Omental fat pad (tissue), 4 donors: Measurements from ENCODE around the gene SOBP. TPM values are rescaled to one million over a fixed set of nuclear protein-coding genes. Genes with fewer than 3 reads are reported as not detected.

Source experiments
- ATAC-seq: fragments of 150-250 bp; one replicate; pipeline ENCODE4 v1.9.1; 2016; ENCODE audit warnings: mild to moderate bottlenecking, moderate library complexity; ENCODE audit not compliant: low FRiP score
- DNase-seq: peaks from one replicate; pipeline ENCODE4 v3.0.0-alpha.2; 2019; ENCODE audit warnings: low spot score
- total RNA-seq, 4 donors: library from RNA; depleted of rRNA; stranded (reverse); fragments of >200 nt; gene quantifications; one replicate each; pipeline ENCODE4 v1.1.0, GENCODE V29; 2016
- TF ChIP-seq, protein P1 (sequence below), 3 donors: fragments of 450-650 bp; IDR thresholded peaks; one replicate each; pipeline ENCODE4 v1.5.1; 2016 to 2017; ENCODE audit warnings: antibody characterized with exemption in 3 of 3, mild to moderate bottlenecking in 3 of 3, moderate library complexity in 2 of 3

The SOBP gene
- total RNA-seq, 4 donors from 2014 or later: 1.9 to 9.6 (median 4.0) TPM

DNA sequence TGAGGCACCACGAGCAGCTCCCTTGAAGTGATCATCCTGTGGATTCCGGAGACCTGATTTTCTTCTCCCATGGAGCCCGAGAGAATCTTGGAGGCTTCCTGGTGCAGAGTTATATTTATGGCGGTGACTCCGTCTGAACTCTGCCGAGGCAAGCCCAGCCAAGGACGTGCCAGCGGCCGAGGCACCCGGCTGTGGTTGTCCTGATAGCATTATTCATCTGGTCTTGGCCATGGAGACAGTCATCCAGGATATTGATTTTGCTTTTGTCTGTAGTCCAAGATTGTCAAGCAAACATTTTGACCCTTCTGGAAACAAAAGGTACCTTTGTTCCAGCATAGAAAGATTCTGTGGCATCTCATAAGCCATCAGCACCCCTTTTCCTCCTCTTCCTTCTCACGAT is 170.9 kb downstream of the SOBP start:
- ATAC-seq (no peak), DNase-seq (no peak)
- TF ChIP-seq, protein P1, sequence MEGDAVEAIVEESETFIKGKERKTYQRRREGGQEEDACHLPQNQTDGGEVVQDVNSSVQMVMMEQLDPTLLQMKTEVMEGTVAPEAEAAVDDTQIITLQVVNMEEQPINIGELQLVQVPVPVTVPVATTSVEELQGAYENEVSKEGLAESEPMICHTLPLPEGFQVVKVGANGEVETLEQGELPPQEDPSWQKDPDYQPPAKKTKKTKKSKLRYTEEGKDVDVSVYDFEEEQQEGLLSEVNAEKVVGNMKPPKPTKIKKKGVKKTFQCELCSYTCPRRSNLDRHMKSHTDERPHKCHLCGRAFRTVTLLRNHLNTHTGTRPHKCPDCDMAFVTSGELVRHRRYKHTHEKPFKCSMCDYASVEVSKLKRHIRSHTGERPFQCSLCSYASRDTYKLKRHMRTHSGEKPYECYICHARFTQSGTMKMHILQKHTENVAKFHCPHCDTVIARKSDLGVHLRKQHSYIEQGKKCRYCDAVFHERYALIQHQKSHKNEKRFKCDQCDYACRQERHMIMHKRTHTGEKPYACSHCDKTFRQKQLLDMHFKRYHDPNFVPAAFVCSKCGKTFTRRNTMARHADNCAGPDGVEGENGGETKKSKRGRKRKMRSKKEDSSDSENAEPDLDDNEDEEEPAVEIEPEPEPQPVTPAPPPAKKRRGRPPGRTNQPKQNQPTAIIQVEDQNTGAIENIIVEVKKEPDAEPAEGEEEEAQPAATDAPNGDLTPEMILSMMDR (IDR thresholded peaks at IDR 0.05): no peak

DNA sequence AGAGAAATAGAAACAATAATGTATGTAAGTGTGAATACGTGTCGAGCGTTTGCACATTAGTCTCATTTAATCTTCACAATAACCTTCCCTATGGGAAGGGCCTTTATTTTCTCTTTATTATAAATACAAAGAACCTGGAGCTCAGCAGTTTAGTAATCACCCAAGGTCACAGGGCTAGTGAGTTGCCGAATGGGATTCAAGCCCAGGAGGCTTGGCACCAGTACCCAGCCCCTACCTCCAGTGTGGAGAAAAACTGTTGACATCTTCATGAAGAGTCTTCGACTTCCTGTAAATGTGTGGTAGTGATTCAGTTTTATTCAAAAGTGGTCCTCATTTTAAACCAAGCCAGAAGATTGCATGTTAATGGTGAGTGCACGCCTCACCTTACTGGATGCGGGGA is 171.4 kb downstream of the SOBP start:
- DNase-seq (no peak), ATAC-seq (no peak)
- TF ChIP-seq, protein P1 (IDR thresholded peaks at IDR 0.05): no peak

DNA sequence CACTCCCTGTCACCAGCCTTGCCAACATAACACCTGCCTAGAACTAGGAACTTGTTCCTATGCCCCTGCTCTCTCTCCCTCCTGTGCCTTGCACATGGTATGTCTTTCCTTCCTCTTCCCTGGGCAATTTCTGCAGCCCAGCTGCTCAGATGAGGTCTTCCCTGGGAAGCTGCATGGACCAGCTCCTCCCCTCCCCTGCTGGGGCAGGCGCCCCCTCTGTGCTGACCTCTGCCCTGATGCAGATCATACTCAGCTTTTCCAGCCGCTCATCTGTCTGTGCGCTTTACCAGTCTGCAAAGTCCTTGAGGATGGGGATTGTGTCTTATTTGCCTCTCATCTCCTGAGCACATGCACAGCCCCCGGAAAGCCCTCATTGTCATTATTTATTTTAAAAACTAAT is 172.4 kb downstream of the SOBP start:
- ATAC-seq (no peak), DNase-seq (no peak)
- TF ChIP-seq, protein P1 (IDR thresholded peaks at IDR 0.05): no peak

DNA sequence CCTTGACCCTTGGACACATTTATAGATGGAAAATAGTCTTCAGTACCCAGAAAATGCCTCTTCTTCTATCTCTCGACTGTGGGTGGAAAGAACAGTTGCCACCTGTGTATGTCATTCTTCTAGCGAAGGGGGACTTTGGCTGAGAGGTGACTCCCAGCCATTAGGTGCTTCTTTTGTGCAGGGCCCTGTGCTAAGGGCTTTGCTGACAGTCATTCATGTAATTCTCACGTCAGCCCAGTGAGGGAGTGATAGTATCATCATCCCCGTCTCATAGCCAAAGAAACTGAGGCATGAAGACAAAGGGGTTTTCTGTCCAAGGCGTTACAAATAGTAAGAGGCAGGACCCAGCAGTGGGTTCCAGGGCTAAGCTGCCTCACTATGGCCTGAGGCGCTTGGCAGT is 173.4 kb downstream of the SOBP start:
- DNase-seq (no peak), ATAC-seq (no peak)
- TF ChIP-seq, protein P1 (IDR thresholded peaks at IDR 0.05): no peak

DNA sequence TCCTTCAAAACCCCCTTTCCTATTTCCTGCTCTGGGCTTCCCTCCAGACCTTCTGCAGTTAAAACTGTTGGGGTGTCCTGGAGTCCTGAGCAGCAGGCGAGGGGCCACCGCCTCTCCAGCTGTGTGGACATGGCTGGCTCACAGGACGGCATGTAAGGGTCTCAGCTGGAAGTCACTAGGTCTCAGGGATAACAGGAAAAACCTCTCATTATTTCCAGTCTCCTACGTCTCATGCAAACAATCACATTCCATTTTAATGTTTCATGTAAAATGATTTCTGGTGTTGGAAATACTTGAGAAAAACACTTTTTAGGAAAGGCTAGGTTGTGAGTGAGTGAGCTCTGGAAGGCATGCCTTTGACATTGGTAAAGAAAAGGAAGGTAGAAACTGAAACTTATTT is 175.5 kb downstream of the SOBP start:
- DNase-seq: no peak
- ATAC-seq: no peak
- TF ChIP-seq, protein P1 (IDR thresholded peaks at IDR 0.05): no peak

DNA sequence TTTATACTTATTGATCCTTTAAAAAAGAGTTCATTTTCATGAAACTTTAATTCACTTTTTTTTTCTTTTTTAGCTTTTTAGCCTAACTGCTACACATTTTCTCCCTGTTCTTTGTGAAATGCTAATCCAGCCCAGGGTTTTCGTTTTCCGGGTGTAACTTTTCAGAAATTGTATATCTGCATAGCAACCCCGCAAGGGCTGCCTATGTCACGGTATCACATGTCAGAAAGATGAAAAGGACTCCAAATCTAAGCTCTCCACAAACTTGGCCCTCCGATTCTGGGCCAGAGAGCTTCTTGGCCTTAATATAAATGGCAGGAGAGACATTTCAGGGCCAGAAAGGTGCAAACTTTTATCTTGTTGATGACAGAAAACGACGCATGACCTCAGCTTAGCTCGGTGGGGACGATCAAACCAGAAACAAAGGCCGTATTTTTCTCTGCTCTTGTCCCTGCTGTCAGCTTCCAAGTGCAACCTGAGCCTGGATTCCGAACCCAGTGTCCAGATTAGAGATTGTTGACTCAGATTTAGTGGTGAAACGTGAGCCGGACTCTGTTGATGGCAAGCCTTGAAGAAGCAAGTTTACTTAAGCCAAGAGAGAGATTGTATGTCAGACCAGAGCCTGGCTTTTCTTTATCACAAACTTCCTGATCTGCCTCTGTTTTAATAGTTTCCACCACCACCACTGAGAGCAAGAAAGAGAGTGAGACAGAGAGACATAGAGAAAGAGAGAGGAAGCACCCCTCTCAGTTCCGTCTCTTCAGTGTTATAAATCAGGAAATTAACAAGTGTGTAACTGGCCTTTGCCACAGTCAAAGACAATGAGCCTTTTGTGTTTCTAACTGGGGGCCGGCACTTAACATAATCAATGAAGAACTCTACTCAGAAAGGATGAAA is 176.4 kb downstream of the SOBP start:
- ATAC-seq: no peak
- TF ChIP-seq, protein P1 (IDR thresholded peaks at IDR 0.05): no peak
- DNase-seq: no peak
